OCI-LY1 (cell line): ENCODE results near the gene IFI16.
A peak's percentile ranks its signal among the peaks of the same experiment; 100 is the strongest.

Experiments used
- H2AFZ ChIP-seq: fragments of 200-600 bp; sonication (generic), shearing (Covaris generic); 2 replicates; pipeline ENCODE4 v1.6.0; 2014; ENCODE audit warnings: antibody characterized with exemption, mild to moderate bottlenecking, low read length
- H3F3A ChIP-seq: fragments of 200-600 bp; sonication (generic), shearing (Covaris generic); 2 replicates; pipeline ENCODE4 v1.6.0; 2014; ENCODE audit warnings: mild to moderate bottlenecking, antibody characterized with exemption, low read length, moderate library complexity; ENCODE audit not compliant: insufficient read depth
- H3K27ac ChIP-seq: fragments of 200-600 bp; sonication (generic); 2 replicates; pipeline ENCODE4 v1.5.1; 2014; ENCODE audit warnings: low read length, mixed run types, mild to moderate bottlenecking, low read depth; ENCODE audit not compliant: poor library complexity, severe bottlenecking
- H3K27me3 ChIP-seq: fragments of 200-600 bp; sonication (generic); 2 replicates; pipeline ENCODE4 v1.6.0; 2014; ENCODE audit warnings: antibody characterized with exemption, mild to moderate bottlenecking, low read length, moderate library complexity; ENCODE audit not compliant: insufficient read depth
- H3K36me3 ChIP-seq: fragments of 200-600 bp; sonication (generic); 2 replicates; pipeline ENCODE4 v1.6.1; 2014; ENCODE audit warnings: mild to moderate bottlenecking, antibody characterized with exemption, low read length, moderate library complexity, mixed read lengths; ENCODE audit not compliant: insufficient read depth
- H3K4me1 ChIP-seq: fragments of 200-600 bp; sonication (generic); 2 replicates; pipeline ENCODE4 v1.5.1; 2014; ENCODE audit warnings: mild to moderate bottlenecking, low read length, moderate library complexity; ENCODE audit not compliant: insufficient read depth, severe bottlenecking
- H3K4me2 ChIP-seq: fragments of 200-600 bp; sonication (generic), shearing (Covaris generic); 2 replicates; pipeline ENCODE4 v1.6.1; 2014; ENCODE audit warnings: low read length
- H3K4me3 ChIP-seq: fragments of 200-600 bp; sonication (generic); 2 replicates; pipeline ENCODE4 v1.5.1; 2014; ENCODE audit warnings: low read length, low read depth, mild to moderate bottlenecking, mixed read lengths; ENCODE audit not compliant: poor library complexity, severe bottlenecking
- H3K79me2 ChIP-seq: fragments of 200-600 bp; shearing (Covaris generic); 2 replicates; pipeline ENCODE4 v1.6.1; 2016; ENCODE audit warnings: mixed run types, low read length, mixed read lengths; ENCODE audit not compliant: insufficient read depth
- H3K9ac ChIP-seq: fragments of 200-600 bp; sonication (generic), shearing (Covaris generic); 2 replicates; pipeline ENCODE4 v1.6.1; 2014; ENCODE audit warnings: mild to moderate bottlenecking, low read length, mixed read lengths
- H3K9me2 ChIP-seq: fragments of 200-600 bp; sonication (generic), shearing (Covaris generic); 2 replicates; pipeline ENCODE4 v1.6.1; 2014; ENCODE audit warnings: low read depth, mild to moderate bottlenecking, low read length, mixed read lengths
- H3K9me3 ChIP-seq: fragments of 200-600 bp; shearing (Covaris generic); 2 replicates; pipeline ENCODE4 v1.6.1; 2014; ENCODE audit warnings: low read length, mixed read lengths
- H4K20me1 ChIP-seq: fragments of 200-600 bp; sonication (generic), shearing (Covaris generic); 2 replicates; pipeline ENCODE4 v1.6.0; 2016; ENCODE audit warnings: mild to moderate bottlenecking, low read length; ENCODE audit not compliant: insufficient read depth
- EZH2 ChIP-seq: fragments of 200-600 bp; sonication (generic), shearing (Covaris generic); IDR thresholded peaks from 2 replicates; pipeline ENCODE4 v1.8.0; 2017; ENCODE audit warnings: borderline replicate concordance, mixed run types, mild to moderate bottlenecking, antibody characterized with exemption, low read length, moderate library complexity, mixed read lengths
- TF ChIP-seq, protein P1 (sequence below): fragments of 200-600 bp; sonication (generic), shearing (Covaris generic); IDR thresholded peaks from 2 replicates; pipeline ENCODE4 v1.5.1; 2017; ENCODE audit warnings: mild to moderate bottlenecking, antibody characterized with exemption, low read length, moderate library complexity, mixed read lengths

Gene IFI16

DNA sequence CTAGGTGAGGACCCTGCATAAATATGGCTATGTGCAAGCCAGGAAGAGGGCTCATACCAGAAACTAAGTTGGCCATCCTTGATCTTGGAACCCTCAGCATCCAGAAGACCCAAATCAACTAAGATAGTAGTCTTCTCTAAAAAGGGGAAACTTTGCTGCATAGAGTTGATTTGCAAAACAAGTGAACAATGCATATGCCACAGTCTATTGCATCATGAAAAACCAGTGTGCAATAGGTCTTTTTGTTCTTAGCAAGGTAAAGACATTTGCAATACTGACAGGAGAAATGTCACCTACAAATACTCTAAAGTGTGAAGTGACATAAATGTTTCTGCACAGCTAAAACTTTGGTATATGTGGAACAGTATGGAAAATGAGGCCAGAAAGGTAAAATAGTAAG lies 2.0 kb upstream of the IFI16 start:
- Histone ChIP-seq H3K4me2 (no peak overlapping the region), H3K4me3 (no peak overlapping the region), H3K9ac (no peak overlapping the region)

DNA sequence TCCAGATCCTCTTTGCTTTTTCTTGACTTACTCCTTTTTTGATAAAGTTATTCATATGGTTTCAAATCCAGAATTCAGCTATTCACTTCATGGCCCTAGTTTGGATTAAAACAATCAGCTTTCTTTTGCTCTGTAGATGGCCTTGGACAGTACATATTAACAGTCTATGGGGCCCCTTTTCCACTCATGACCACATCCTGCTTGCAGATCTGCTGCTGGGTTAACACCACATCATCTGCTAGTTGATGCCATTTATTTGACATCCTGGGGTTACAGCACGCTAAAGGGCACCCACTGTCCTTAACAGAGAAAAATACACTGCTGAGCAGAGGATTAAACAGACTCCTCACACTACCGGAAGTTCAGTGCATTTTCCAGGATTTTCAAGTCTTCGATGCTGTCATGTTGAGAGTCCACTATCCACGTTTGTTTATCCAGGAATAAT lies 941 bp upstream of the IFI16 start:
- H3K9me3 ChIP-seq, result no peaks in the 10 kb centered on the region
- no peaks in the 10 kb centered on the region for H4K20me1 ChIP-seq
- H3K27ac ChIP-seq, result peak overlapping the region; percentile 86
- H3K79me2 ChIP-seq, result peaks cover 40% of the 10 kb centered on the region
- H3K4me2 ChIP-seq, result peak overlapping the region; percentile 91
- no peak for TF ChIP-seq EZH2
- TF ChIP-seq, protein P1, sequence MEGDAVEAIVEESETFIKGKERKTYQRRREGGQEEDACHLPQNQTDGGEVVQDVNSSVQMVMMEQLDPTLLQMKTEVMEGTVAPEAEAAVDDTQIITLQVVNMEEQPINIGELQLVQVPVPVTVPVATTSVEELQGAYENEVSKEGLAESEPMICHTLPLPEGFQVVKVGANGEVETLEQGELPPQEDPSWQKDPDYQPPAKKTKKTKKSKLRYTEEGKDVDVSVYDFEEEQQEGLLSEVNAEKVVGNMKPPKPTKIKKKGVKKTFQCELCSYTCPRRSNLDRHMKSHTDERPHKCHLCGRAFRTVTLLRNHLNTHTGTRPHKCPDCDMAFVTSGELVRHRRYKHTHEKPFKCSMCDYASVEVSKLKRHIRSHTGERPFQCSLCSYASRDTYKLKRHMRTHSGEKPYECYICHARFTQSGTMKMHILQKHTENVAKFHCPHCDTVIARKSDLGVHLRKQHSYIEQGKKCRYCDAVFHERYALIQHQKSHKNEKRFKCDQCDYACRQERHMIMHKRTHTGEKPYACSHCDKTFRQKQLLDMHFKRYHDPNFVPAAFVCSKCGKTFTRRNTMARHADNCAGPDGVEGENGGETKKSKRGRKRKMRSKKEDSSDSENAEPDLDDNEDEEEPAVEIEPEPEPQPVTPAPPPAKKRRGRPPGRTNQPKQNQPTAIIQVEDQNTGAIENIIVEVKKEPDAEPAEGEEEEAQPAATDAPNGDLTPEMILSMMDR, result no peak
- no peak overlapping the region for H2AFZ ChIP-seq
- H3K4me1 ChIP-seq, result peaks cover 53% of the 10 kb centered on the region
- peaks cover 13% of the 10 kb centered on the region; the same call in 1 of the 2 replicates for H3K36me3 ChIP-seq
- H3K9ac ChIP-seq, result peak overlapping the region; percentile 99
- H3K27me3 ChIP-seq, result no peaks in the 10 kb centered on the region
- peak overlapping the region; percentile 96 for H3K4me3 ChIP-seq
- peaks cover 8% of the 10 kb centered on the region; the same call in 1 of the 2 replicates for H3F3A ChIP-seq
- no peaks in the 10 kb centered on the region for H3K9me2 ChIP-seq

More for the DNA sequence above, 2.0 kb upstream of the IFI16 start:
- Histone ChIP-seq H3F3A (peaks cover 8% of the 10 kb centered on the region; the same call in 1 of the 2 replicates), H3K27me3 (no peaks in the 10 kb centered on the region), H2AFZ (no peak overlapping the region), H3K9me2 (no peaks in the 10 kb centered on the region), H3K9me3 (no peaks in the 10 kb centered on the region), H4K20me1 (no peaks in the 10 kb centered on the region), H3K79me2 (peaks cover 30% of the 10 kb centered on the region), H3K36me3 (peaks cover 4% of the 10 kb centered on the region; the same call in 1 of the 2 replicates), H3K27ac (peak overlapping the region; percentile 86), H3K4me1 (peaks cover 43% of the 10 kb centered on the region)
- no peak for TF ChIP-seq EZH2
- TF ChIP-seq, protein P1, result no peak

DNA sequence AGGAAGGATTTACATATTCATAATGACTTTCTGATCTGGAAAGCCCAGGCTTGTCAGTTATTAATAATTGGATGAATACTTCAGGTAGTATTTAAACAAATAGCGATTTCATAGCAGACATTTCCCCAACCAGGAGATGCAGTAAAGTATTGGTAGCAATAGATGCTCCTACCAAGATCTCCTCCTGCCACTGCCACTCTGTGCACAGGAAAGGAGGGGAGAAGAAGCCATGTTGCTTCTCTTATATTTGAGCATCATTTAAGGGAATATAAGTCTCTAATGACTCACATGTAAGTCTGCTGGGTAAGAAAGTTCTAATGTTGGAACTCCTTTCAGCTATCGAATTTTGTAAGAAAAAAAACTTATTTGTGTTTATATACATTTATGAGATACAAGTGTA lies 420 bp upstream of the IFI16 start:
- TF ChIP-seq, protein P1, result no peak
- no peak for TF ChIP-seq EZH2
- H3K27ac ChIP-seq, result peak overlapping the region; percentile 86
- H3K9ac ChIP-seq, result peak overlapping the region; percentile 99
- peaks cover 18% of the 10 kb centered on the region; the same call in 1 of the 2 replicates for H3K36me3 ChIP-seq
- H3K79me2 ChIP-seq, result peaks cover 42% of the 10 kb centered on the region
- peaks cover 58% of the 10 kb centered on the region for H3K4me1 ChIP-seq
- peak overlapping the region; percentile 91 for H3K4me2 ChIP-seq
- H3K9me3 ChIP-seq, result no peaks in the 10 kb centered on the region
- H3K27me3 ChIP-seq, result no peaks in the 10 kb centered on the region
- H3K9me2 ChIP-seq, result no peaks in the 10 kb centered on the region
- peak overlapping the region; percentile 96 for H3K4me3 ChIP-seq
- no peak overlapping the region for H2AFZ ChIP-seq
- no peaks in the 10 kb centered on the region for H4K20me1 ChIP-seq
- H3F3A ChIP-seq, result peaks cover 8% of the 10 kb centered on the region; the same call in 1 of the 2 replicates
